GM13976 (cell line): Measurements from ENCODE around the gene GLP2R.

ENCODE experiments used
- DNase-seq: peaks from one replicate; pipeline ENCODE4 v3.0.0; 2012; ENCODE audit warnings: low spot score
- in situ Hi-C: fragments of 300-500 bp; cut with MboI; formaldehyde crosslinking; loops from one replicate; pipeline ENCODE4 v1.12.0; 2022; ENCODE audit warnings: low sequenced_read_pairs, mixed read lengths, inconsistent platforms; ENCODE audit not compliant: unreplicated experiment
- TF ChIP-seq, protein P1 (sequence below): IDR thresholded peaks from 2 replicates; pipeline ENCODE4 v1.5.1; 2012; ENCODE audit warnings: borderline replicate concordance, mild to moderate bottlenecking; ENCODE audit not compliant: insufficient read depth; ENCODE audit errors: extremely low read depth, missing control alignments, control extremely low read depth

Gene GLP2R

DNA sequence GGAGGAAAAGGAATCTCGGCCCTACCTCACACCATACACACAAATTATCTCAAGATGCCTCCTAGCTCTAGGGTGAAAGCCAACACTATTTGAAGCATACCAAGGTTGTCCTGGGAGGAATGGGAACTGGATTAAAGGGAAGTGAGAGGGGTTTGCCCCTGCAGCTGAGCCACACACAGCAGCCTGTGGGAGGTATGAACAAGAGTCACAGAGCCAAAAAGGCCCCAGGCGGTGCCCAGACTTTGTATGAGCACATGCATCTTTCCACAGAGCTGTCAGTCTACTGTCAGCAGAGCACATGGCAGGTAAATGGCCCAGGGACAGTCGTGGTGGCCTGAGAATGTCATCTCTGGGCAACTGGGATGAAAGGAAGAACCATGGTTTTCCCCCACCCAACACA lies 110.4 kb downstream of the GLP2R start:
- TF ChIP-seq, protein P1, sequence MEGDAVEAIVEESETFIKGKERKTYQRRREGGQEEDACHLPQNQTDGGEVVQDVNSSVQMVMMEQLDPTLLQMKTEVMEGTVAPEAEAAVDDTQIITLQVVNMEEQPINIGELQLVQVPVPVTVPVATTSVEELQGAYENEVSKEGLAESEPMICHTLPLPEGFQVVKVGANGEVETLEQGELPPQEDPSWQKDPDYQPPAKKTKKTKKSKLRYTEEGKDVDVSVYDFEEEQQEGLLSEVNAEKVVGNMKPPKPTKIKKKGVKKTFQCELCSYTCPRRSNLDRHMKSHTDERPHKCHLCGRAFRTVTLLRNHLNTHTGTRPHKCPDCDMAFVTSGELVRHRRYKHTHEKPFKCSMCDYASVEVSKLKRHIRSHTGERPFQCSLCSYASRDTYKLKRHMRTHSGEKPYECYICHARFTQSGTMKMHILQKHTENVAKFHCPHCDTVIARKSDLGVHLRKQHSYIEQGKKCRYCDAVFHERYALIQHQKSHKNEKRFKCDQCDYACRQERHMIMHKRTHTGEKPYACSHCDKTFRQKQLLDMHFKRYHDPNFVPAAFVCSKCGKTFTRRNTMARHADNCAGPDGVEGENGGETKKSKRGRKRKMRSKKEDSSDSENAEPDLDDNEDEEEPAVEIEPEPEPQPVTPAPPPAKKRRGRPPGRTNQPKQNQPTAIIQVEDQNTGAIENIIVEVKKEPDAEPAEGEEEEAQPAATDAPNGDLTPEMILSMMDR = no peak
- in situ Hi-C loops = no loop called here
- no peak for DNase-seq

DNA sequence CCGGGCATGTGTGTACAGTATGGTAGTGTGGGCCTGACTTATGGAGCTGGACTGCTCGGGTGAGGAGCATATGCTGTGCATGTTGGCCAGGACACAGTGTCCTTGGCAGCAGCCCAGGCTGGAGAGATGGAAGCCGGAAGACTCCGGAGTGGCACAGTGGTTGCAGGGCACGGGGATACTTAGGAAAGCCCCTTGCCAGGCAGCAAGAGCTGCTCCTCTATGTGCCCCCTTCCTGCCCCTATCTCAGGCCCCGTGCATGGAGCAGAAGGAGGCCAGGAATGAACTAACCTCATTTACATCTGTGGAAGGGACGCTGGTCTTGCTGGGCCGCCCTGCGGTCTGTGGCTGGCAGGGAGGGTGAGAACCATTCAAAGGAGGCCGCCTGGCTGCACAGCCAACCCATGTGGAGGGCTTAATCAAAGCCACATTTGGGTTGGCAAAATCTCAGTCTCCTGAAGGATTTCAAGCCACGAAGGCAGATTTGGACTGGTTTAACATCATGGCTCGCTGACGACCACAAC lies 111.6 kb downstream of the GLP2R start:
- TF ChIP-seq, protein P1 = no peak
- in situ Hi-C loops = no loop called here
- DNase-seq = no peak

DNA sequence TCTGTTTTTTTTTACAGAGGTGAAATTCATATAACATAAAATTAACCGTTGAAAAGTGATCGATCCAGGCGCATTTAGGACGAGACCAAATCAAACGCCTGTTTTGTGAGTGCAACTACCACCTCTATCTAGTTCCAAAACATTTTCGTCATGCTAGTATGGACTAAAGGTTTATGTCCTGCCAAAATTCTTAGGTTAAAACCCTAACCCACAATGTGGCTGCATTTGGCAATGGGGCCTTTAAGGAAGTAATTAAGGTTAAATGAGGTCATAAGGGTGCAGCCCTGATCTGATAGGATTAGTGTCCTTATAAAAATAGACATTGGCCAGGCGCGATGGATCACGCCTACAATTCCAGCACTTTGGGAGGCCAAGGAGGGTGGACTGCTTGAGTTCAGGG lies 112.2 kb downstream of the GLP2R start:
- in situ Hi-C loops = no loop called here
- DNase-seq = no peak
- TF ChIP-seq, protein P1 = no peak

DNA sequence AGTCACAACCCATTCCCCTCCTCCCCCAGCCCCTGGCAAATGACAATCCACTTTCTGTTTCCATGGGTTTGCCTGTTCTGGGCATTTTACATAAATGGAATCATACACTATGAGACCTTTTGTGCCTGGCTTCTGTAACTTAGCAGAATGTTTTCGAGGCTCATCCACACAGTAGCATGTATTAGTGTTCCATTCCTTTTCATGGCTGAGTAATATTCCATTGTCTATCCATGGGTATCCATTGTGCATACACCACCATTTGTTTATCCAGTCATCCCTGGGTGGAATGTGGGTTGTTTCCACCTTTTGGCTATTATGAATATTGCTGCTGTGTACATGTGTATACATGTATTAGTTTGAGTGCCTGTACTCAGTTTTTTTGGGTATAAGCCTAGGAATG lies 113.0 kb downstream of the GLP2R start:
- in situ Hi-C loops = no loop called here
- no peak for DNase-seq
- TF ChIP-seq, protein P1 = no peak

DNA sequence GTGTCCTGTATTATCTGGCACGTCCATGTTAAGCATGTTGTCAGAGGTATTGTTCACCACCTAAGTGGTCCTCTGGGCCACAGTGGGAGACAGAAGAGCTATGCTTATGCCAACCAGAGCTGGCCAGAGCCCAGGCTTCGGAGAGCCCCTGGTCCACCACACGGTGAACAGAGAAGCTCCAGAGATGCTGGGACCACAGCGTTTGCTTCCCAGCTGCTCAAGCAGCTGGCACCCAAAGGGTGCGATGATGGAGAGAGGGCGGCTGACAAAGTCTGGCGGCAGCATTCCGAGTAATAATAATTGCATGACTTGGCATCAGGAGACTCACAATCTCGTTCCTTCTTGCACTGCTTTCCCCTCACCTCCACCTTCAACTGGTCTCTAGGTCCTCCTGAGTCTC lies 115.1 kb downstream of the GLP2R start:
- in situ Hi-C loops = no loop called here
- TF ChIP-seq, protein P1 = no peak

DNA sequence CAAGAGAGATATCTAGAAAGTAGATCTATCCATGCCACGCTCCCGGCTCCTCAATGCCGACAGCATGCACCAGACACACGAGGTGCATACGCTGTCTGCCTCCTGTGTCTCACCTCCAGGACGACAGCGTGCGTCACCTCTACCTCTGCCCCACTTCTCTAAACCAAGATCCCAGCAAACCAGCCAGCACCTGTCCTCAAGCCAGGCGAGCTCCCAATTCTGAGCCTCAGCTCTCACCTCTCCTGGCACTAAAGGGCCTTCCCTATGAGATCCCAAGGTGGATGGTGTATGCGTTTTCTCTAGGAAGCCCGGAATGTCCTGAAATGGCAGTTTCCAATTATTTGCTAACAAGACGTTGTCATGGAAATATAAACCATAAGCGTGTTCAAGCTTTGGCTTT lies 115.6 kb downstream of the GLP2R start:
- DNase-seq = no peak
- in situ Hi-C loops = no loop called here
- TF ChIP-seq, protein P1 = no peak

More for the DNA sequence above, 115.1 kb downstream of the GLP2R start:
- DNase-seq = no peak
